ENCODE measurements around the gene TXNRD2. TPM values are rescaled to one million over a fixed set of nuclear protein-coding genes. Genes with fewer than 3 reads are reported as not detected.

Gene TXNRD2
- total RNA-seq, 4 donors from 2014 or later: 34.8 to 40.6 (median 37.8) TPM

- TF ChIP-seq POLR2A (IDR thresholded peaks at IDR 0.05) (no peak), EP300 (IDR thresholded peaks at IDR 0.05) (no peak), CTCF (IDR thresholded peaks at IDR 0.05) (no peak)
- Histone ChIP-seq H3K36me3 (peaks cover 0 to 33% (median 0%) of the 10 kb centered on the region in 3 donors), H3K27ac (no peak overlapping the region), H3K9me3 (no peaks in the 10 kb centered on the region), H3K27me3 (no peaks in the 10 kb centered on the region), H3K4me3 (no peak overlapping the region), H3K4me1 (no peaks in the 10 kb centered on the region)
- DNase-seq (ENCODE audit: low spot score in 2 of 2): no peak
- WGBS, 2 donors: 67 to 92% methylated on average over 3 of the region's 3 CpGs
Observed at GRCh38 chr22:19921544-19922081, 20.0 kb downstream of the TXNRD2 start.

GRCh38 chr22:19919701-19920363 lies 21.8 kb downstream of the TXNRD2 start:
- H3K27ac ChIP-seq: no peak overlapping the region
- H3K4me1 ChIP-seq: no peaks in the 10 kb centered on the region
- H3K4me3 ChIP-seq: no peak overlapping the region
- H3K36me3 ChIP-seq: peaks cover 0 to 51% (median 0%) of the 10 kb centered on the region in 3 donors
- 93 to 96% methylated on average over 10 to 11 of the region's 13 CpGs for WGBS, 2 donors
- DNase-seq (ENCODE audit: low spot score in 2 of 2): no peak
- no peak for TF ChIP-seq EP300 (IDR thresholded peaks at IDR 0.05)
- TF ChIP-seq POLR2A (IDR thresholded peaks at IDR 0.05): no peak
- TF ChIP-seq CTCF (IDR thresholded peaks at IDR 0.05): no peak
- H3K9me3 ChIP-seq: no peaks in the 10 kb centered on the region
- no peaks in the 10 kb centered on the region for H3K27me3 ChIP-seq

GRCh38 chr22:19918332-19919106 lies 23.1 kb downstream of the TXNRD2 start:
- no peaks in the 10 kb centered on the region for H3K27me3 ChIP-seq
- H3K4me3 ChIP-seq: no peak overlapping the region
- H3K9me3 ChIP-seq: no peaks in the 10 kb centered on the region
- H3K4me1 ChIP-seq: no peaks in the 10 kb centered on the region
- peaks cover 0 to 64% (median 5%) of the 10 kb centered on the region in 3 donors for H3K36me3 ChIP-seq
- no peak for TF ChIP-seq EP300 (IDR thresholded peaks at IDR 0.05)
- TF ChIP-seq POLR2A (IDR thresholded peaks at IDR 0.05): no peak
- no peak for TF ChIP-seq CTCF (IDR thresholded peaks at IDR 0.05)
- no peak for DNase-seq (ENCODE audit: low spot score in 2 of 2)
- WGBS, 2 donors: 74 to 89% methylated on average over 22 to 23 of the region's 23 CpGs
- no peak overlapping the region for H3K27ac ChIP-seq

- Histone ChIP-seq H3K27ac (no peak overlapping the region), H3K9me3 (no peaks in the 10 kb centered on the region), H3K27me3 (no peaks in the 10 kb centered on the region), H3K4me1 (no peaks in the 10 kb centered on the region), H3K4me3 (no peak overlapping the region), H3K36me3 (peaks cover 0 to 73% (median 11%) of the 10 kb centered on the region in 3 donors)
- TF ChIP-seq CTCF (IDR thresholded peaks at IDR 0.05) (no peak), EP300 (IDR thresholded peaks at IDR 0.05) (no peak), POLR2A (IDR thresholded peaks at IDR 0.05) (no peak)
- 92 to 95% methylated on average over 12 of the region's 12 CpGs for whole genome bisulfite sequencing, 2 donors
- no peak for DNase-seq (ENCODE audit: low spot score in 2 of 2)
Observed at GRCh38 chr22:19917389-19918138, 24.1 kb downstream of the TXNRD2 start.

All from tibial nerve (tissue), 4 donors.